KMS-11 (cell line): ENCODE measurements around the gene KITLG.
A peak's percentile ranks its signal among the peaks of the same experiment; 100 is the strongest.
"Not testable (repeated sequence)": the region's sequence is repeated elsewhere in the genome, so short reads cannot be mapped to it uniquely, and the experiment has no call there.

Experiments used
- H2AFZ ChIP-seq: fragments of 200-600 bp; sonication (generic); 2 replicates; pipeline ENCODE4 v1.6.1; 2016; ENCODE audit warnings: antibody characterized with exemption, mixed run types, low read depth
- H3K27ac ChIP-seq: fragments of 200-600 bp; sonication (generic); 2 replicates; pipeline ENCODE4 v1.6.1; 2016; ENCODE audit warnings: mild to moderate bottlenecking, mixed run types
- H3K27me3 ChIP-seq: fragments of 200-600 bp; sonication (generic); 2 replicates; pipeline ENCODE4 v1.6.1; 2017; ENCODE audit warnings: mild to moderate bottlenecking, low read depth, mixed run types, moderate library complexity; ENCODE audit not compliant: insufficient read depth
- H3K36me3 ChIP-seq: fragments of 200-600 bp; sonication (generic); 2 replicates; pipeline ENCODE4 v1.6.1; 2017; ENCODE audit warnings: mild to moderate bottlenecking, mixed run types; ENCODE audit not compliant: insufficient read depth
- H3K4me1 ChIP-seq: fragments of 200-600 bp; sonication (generic); 2 replicates; pipeline ENCODE4 v1.6.1; 2016; ENCODE audit warnings: mild to moderate bottlenecking, low read depth, mixed run types; ENCODE audit not compliant: poor library complexity, severe bottlenecking
- H3K4me2 ChIP-seq: fragments of 200-600 bp; sonication (generic); 2 replicates; pipeline ENCODE4 v1.7.0; 2016; ENCODE audit warnings: mild to moderate bottlenecking, mixed run types
- H3K4me3 ChIP-seq: fragments of 200-600 bp; sonication (generic); IDR thresholded peaks from 2 replicates; pipeline ENCODE4 v1.6.1; 2017; ENCODE audit warnings: low read depth, low read length, mixed read lengths; ENCODE audit not compliant: insufficient read depth
- H3K79me2 ChIP-seq: fragments of 200-600 bp; sonication (generic); 2 replicates; pipeline ENCODE4 v1.6.1; 2016; ENCODE audit warnings: low read depth, mixed run types; ENCODE audit not compliant: insufficient read depth
- H3K9ac ChIP-seq: fragments of 200-600 bp; sonication (generic); 2 replicates; pipeline ENCODE4 v1.6.1; 2016; ENCODE audit warnings: mild to moderate bottlenecking, mixed run types
- H4K20me1 ChIP-seq: fragments of 200-600 bp; sonication (generic); 2 replicates; pipeline ENCODE4 v1.6.1; 2016; ENCODE audit warnings: mild to moderate bottlenecking, mixed run types; ENCODE audit not compliant: insufficient read depth
- CTCF ChIP-seq: fragments of 200-600 bp; sonication (generic); conservative IDR thresholded peaks from 2 replicates; pipeline ENCODE4 v1.6.1; 2017; ENCODE audit warnings: low read depth, mild to moderate bottlenecking, antibody characterized with exemption, low read length, moderate library complexity, mixed read lengths

KITLG gene

DNA sequence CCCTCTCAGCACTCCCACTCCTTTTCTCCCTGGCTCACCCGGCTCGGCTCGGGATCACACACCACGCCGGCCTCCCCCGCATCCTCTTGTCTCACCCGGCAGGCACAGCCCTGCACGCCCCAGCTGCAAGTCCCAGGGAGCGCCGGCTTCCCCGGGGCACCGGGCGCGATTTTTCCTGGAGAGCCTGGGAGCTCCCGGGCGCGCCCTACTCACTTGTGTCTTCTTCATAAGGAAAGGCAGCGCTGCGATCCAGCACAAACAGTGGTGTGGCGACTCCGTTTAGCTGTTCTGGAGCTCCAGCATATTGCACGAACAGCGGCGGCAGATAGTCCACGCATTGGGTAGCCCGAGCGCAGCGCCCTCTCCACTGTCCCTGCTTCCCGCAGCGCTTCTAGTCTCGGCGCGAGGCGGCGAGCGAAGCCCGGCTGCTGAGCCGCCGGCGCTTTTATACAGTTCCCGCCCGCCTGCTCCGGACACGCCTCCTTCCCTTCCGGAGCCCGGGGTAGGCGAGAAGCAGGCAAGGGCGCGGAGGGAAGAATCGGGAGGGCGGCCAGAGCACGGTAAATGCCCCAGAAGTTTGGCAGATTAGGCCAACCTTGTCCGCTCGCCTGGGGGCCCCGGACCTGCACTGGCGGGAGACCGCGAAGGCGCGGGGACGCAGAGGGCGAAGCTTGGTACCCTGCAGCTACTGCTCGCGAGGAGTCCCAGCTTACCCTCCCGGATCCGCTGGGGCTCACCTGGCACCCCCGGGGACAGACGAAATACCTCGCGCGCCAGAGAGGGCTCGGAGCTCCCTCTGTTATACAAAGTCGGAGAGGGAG, at the start of gene KITLG:
Gene KITLG, minus strand, starts transcription at position 421 of the 821 bp plus-strand sequence. Its CDS starts 193 bp downstream, at position 228.
- peak within 1 kb of the TSS; percentile 96 for H2AFZ ChIP-seq
- H3K4me2 ChIP-seq = peak within 1 kb of the TSS; percentile 79
- no peaks in the 10 kb centered on the region for H3K27me3 ChIP-seq
- H3K4me1 ChIP-seq = peaks cover 4% of the 10 kb centered on the region
- no peak within 1 kb of the TSS for H3K4me3 ChIP-seq
- no peaks in the 10 kb centered on the region for H3K36me3 ChIP-seq
- no peaks in the 10 kb centered on the region for H3K79me2 ChIP-seq
- TF ChIP-seq CTCF = no peak
- peak within 1 kb of the TSS; percentile 49; the same call in 1 of the 2 replicates for H3K9ac ChIP-seq
- H3K27ac ChIP-seq = no peak within 1 kb of the TSS
- no peaks in the 10 kb centered on the region for H4K20me1 ChIP-seq

- H3K79me2 ChIP-seq = no peaks in the 10 kb centered on the region
- H3K4me3 ChIP-seq = no peak overlapping the region
- no peaks in the 10 kb centered on the region for H3K36me3 ChIP-seq
- H3K27me3 ChIP-seq = no peaks in the 10 kb centered on the region
- no peaks in the 10 kb centered on the region for H4K20me1 ChIP-seq
- no peak overlapping the region for H3K9ac ChIP-seq
- no peak overlapping the region for H3K27ac ChIP-seq
- no peak for TF ChIP-seq CTCF
- H2AFZ ChIP-seq = no peak overlapping the region
- H3K4me2 ChIP-seq = no peak overlapping the region
- no peaks in the 10 kb centered on the region for H3K4me1 ChIP-seq
Measured at GRCh38 chr12:88628856-88629509, 48.7 kb upstream of the KITLG start.

DNA sequence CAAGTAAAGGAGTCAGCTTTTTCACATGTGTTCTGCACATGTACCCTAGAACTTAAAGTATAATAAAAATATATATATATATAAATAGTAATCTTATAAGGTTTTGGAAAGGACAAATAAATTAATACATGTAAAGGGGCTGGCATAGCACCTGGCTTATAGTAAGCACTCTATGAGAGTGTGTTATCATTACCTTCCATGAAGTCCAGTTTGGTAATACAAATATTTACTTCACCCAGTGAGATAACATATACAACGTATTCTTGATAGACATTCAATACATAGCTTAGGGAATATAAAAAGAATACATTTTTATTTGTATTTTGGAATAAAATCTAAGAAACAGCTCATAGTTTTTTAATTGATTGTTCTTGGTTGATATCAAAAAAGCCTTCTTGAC, 47.8 kb upstream of the KITLG start:
- H3K9ac ChIP-seq, H3K36me3 ChIP-seq, H3K4me3 ChIP-seq, H2AFZ ChIP-seq, H3K4me2 ChIP-seq, H3K79me2 ChIP-seq, H3K27me3 ChIP-seq, H4K20me1 ChIP-seq, H3K27ac ChIP-seq, H3K4me1 ChIP-seq: not testable (repeated sequence)

GRCh38 chr12:88627501-88627900, 47.2 kb upstream of the KITLG start:
- Histone ChIP-seq H3K36me3 (no peaks in the 10 kb centered on the region), H3K79me2 (no peaks in the 10 kb centered on the region), H3K27me3 (no peaks in the 10 kb centered on the region), H3K4me3 (no peak overlapping the region), H4K20me1 (no peaks in the 10 kb centered on the region), H3K27ac (no peak overlapping the region), H3K4me2 (no peak overlapping the region), H2AFZ (no peak overlapping the region), H3K9ac (no peak overlapping the region), H3K4me1 (no peaks in the 10 kb centered on the region)
- TF ChIP-seq CTCF = no peak

GRCh38 chr12:88625356-88625755, 45.1 kb upstream of the KITLG start:
- TF ChIP-seq CTCF = no peak
- Histone ChIP-seq H3K4me3 (no peak overlapping the region), H4K20me1 (no peaks in the 10 kb centered on the region), H2AFZ (no peak overlapping the region), H3K27ac (no peak overlapping the region), H3K79me2 (no peaks in the 10 kb centered on the region), H3K4me2 (no peak overlapping the region), H3K27me3 (no peaks in the 10 kb centered on the region), H3K36me3 (no peaks in the 10 kb centered on the region), H3K9ac (no peak overlapping the region), H3K4me1 (no peaks in the 10 kb centered on the region)
